Choroid plexus epithelial cell (primary cell): ENCODE results near the gene RAB6A.

ENCODE experiments used
- DNase-seq: peaks from one replicate; pipeline ENCODE4 v3.0.0-alpha.2; 2010; ENCODE audit warnings: low read depth
- H3K4me3 ChIP-seq: 2 replicates; pipeline ENCODE4 v1.5.1; 2011; ENCODE audit warnings: low read depth, mild to moderate bottlenecking, control low read depth, low read length, moderate library complexity
- CTCF ChIP-seq: conservative IDR thresholded peaks from 2 replicates; pipeline ENCODE4 v1.5.1; 2011; ENCODE audit warnings: low read depth, mild to moderate bottlenecking, control low read depth, inconsistent platforms, low read length, moderate library complexity

Gene RAB6A

DNA sequence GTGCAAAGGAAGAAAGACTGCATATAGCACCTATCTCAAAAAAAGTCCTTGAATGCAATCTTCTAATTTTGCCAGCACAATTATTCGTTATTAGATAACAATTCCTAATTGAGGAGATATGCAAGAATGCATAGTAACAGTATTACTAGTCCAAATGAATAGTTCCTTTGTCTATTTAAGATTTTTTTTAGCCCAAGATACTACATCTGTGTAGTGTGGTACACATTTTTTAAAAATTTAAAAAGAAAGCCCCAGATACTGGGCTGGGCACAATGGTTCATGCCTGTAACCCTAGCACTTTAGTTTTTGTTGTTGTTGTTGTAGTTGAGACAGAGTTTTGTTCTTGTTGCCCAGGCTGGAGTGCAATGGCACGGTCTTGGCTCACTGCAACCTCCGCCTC, 43.7 kb downstream of the RAB6A start:
- no peak for DNase-seq
- TF ChIP-seq CTCF = no peak
- H3K4me3 ChIP-seq = no peak overlapping the region

GRCh38 chr11:73716153-73717056, 44.5 kb downstream of the RAB6A start:
- TF ChIP-seq CTCF = no peak
- H3K4me3 ChIP-seq = no peak overlapping the region
- DNase-seq = no peak

GRCh38 chr11:73715541-73715940, 45.3 kb downstream of the RAB6A start:
- TF ChIP-seq CTCF = no peak
- no peak for DNase-seq
- no peak overlapping the region for H3K4me3 ChIP-seq

GRCh38 chr11:73710964-73711363, 49.9 kb downstream of the RAB6A start:
- no peak overlapping the region for H3K4me3 ChIP-seq
- no peak for DNase-seq
- no peak for TF ChIP-seq CTCF

GRCh38 chr11:73705053-73705452, 55.8 kb downstream of the RAB6A start:
- TF ChIP-seq CTCF = no peak
- H3K4me3 ChIP-seq = no peak overlapping the region
- no peak for DNase-seq

DNA sequence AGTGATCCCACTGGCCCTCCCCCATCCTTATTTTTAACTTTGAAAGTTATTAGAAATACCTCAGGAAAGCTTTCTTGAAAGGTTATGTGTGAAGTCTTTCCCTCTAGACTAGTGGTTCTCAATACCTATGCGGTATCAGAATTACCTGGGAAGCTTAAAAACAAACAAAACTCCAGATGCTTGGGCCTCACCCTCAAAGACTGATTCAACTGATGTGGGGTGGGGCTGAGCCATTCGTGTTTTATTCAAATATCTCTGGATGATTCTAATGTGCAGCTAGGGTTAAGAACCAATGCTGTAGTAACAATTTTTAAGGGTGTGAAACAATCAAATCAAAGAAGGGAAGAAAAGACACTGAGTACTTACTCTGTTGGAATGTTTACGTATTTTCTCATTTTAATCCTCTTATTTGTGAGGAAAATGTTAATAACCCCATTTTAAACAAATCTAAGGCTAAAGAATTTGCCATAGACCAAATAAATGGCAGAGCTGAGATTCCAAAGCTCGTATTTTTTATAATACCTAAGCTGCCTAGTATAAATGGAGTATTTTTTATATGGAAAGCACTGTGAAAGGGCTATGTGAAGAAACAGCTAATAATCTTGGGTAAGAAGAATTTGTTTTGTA, 66.9 kb downstream of the RAB6A start:
- no peak for TF ChIP-seq CTCF
- no peak for DNase-seq
- no peak overlapping the region for H3K4me3 ChIP-seq
